Fibroblast of villous mesenchyme (primary cell): ENCODE results near the gene ADCK1. TPM values are rescaled to one million over a fixed set of nuclear protein-coding genes. Genes with fewer than 3 reads are reported as not detected.
"Not testable (repeated sequence)": the region's sequence is repeated elsewhere in the genome, so short reads cannot be mapped to it uniquely, and the experiment has no call there.

Experiments used
- DNase-seq: peaks from one replicate; pipeline ENCODE4 v3.0.0-alpha.2; 2010; ENCODE audit warnings: low read depth
- H3K4me3 ChIP-seq: 2 replicates; pipeline ENCODE4 v1.5.1; 2011; ENCODE audit warnings: low read depth, mild to moderate bottlenecking, low read length
- total RNA-seq: library from RNA; depleted of rRNA; stranded (reverse); fragments of >200 nt; gene quantifications from 2 replicates; pipeline ENCODE4 v1.2.3, GENCODE V29; 2012
- TF ChIP-seq, protein P1 (sequence below): IDR thresholded peaks from 2 replicates; pipeline ENCODE4 v1.5.1; 2012; ENCODE audit warnings: low read depth, mild to moderate bottlenecking, low read length; ENCODE audit not compliant: insufficient read depth

Gene ADCK1
- total RNA-seq, 1 donor: 6.5 TPM

DNA sequence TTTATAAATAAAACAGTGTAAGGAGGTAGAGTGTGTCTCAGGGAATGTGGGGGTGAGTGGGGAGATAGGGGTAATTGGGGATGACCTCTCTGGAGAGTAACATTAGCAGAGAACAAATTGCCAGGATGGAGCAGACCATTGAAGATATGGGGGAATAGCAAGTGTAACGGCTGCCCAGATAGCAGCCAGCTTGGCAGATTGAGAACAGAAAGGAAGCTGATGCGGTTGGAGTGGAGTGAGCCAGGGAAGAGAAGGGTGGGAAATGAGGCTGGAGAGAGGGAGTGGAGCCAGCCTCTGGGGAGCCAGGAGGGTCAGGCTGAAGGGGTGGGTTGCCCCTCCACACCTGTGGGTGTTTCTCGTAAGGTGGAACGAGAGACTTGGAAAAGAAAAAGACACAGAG lies 5.6 kb upstream of the ADCK1 start:
- no peak for DNase-seq
- H3K4me3 ChIP-seq: no peak overlapping the region
- TF ChIP-seq, protein P1, sequence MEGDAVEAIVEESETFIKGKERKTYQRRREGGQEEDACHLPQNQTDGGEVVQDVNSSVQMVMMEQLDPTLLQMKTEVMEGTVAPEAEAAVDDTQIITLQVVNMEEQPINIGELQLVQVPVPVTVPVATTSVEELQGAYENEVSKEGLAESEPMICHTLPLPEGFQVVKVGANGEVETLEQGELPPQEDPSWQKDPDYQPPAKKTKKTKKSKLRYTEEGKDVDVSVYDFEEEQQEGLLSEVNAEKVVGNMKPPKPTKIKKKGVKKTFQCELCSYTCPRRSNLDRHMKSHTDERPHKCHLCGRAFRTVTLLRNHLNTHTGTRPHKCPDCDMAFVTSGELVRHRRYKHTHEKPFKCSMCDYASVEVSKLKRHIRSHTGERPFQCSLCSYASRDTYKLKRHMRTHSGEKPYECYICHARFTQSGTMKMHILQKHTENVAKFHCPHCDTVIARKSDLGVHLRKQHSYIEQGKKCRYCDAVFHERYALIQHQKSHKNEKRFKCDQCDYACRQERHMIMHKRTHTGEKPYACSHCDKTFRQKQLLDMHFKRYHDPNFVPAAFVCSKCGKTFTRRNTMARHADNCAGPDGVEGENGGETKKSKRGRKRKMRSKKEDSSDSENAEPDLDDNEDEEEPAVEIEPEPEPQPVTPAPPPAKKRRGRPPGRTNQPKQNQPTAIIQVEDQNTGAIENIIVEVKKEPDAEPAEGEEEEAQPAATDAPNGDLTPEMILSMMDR: no peak

DNA sequence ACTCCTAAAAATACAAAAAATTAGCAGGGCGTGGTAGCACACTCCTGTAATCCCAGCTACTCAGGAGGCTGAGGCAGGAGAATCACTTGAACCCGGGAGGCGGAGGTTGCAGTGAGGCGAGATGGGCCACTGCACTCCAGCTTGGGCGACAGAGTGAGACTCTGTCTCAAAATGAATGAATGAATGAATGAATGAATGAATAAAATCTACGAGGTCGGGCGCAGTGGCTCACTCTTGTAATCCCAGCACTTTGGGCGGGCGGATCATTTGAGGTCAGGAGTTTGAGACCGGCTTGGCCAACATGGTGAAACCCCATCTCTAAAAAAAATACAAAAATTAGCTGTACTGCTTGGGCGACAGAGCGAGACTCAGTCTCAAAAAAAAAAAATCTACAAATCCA lies 453 bp upstream of the ADCK1 start:
- H3K4me3 ChIP-seq: peak overlapping the region; percentile 71
- not testable (repeated sequence) for DNase-seq

DNA sequence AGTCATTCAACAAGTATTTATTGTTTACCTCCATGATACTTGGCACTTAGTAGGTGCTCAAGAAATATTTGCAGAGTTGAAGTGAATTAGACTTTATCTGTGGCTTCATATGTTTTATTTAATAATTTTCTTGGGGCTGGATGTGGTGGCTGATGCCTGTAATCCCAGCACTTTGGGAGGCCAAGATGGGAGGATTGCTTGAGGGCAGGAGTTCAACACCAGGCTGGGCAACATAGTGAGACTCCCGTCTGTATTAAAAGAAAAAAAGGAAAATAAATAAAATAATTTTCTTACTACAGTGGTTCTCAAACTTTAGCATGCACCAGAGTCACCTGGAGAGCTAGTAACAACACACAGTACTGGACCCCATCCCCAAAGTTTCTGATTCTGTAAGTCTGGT lies 905 bp downstream of the ADCK1 start:
- DNase-seq: no peak
- H3K4me3 ChIP-seq: peak overlapping the region; percentile 71
- TF ChIP-seq, protein P1: no peak

DNA sequence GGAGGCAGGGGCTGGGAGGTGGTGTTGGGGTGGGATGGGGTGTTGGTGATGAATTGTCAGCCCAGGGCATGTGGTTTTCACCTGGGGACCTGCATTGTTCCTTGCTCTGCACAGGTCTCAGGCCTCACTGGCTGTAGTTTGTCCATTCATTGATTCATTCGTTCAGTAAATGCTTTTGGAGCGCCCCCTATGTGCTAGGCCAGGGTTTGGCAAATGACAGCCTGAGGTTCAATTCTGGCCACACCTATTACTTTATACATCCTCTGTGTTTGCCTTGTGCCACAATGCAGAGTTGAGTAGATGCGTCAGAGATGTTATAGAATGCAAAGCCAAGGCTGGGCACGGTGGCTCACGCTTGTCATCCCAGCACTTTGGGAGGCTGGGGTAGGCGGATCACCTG lies 4.7 kb downstream of the ADCK1 start:
- TF ChIP-seq, protein P1: peak; percentile 49
- peak; percentile 12 for DNase-seq
- H3K4me3 ChIP-seq: no peak overlapping the region

DNA sequence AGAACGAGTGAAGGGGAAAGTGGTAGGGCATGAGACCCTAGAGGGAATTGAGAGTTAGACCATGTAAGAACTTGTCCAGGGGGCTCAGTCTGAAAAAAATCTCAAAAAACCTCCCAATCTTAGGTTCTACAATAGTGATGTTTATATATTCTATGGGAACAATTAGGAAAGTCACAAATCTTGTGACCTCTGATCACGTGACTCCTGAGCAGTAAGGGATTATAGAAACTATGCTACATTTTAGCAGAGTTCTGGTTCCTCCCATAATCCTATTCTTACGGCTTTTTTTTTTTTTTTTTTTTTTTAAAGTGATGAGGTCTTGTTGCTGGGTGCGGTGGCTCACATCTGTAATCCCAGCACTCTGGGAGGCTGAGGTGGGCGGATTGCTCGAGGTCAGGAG lies 5.8 kb downstream of the ADCK1 start:
- DNase-seq: no peak
- TF ChIP-seq, protein P1: no peak
- H3K4me3 ChIP-seq: no peak overlapping the region

DNA sequence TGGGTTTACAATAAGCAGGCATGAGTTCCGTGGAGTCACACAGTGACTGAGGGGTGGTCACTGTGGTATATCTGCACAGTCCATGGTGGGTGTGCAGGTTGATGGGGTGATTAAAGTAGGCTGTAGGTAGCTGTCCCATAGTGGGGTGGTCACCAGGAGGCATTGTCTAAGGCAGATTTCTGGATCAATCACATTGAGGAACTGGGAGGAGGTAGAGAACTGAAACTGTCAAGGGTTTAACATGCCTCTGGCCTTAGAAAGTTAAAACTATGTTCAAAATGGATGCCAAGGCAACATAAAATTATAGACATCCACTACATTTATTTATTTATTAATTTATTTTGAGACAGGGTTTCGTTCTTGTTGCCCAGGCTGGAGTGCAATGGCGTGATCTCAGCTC lies 8.3 kb downstream of the ADCK1 start:
- no peak overlapping the region for H3K4me3 ChIP-seq
- TF ChIP-seq, protein P1: no peak
- DNase-seq: no peak

DNA sequence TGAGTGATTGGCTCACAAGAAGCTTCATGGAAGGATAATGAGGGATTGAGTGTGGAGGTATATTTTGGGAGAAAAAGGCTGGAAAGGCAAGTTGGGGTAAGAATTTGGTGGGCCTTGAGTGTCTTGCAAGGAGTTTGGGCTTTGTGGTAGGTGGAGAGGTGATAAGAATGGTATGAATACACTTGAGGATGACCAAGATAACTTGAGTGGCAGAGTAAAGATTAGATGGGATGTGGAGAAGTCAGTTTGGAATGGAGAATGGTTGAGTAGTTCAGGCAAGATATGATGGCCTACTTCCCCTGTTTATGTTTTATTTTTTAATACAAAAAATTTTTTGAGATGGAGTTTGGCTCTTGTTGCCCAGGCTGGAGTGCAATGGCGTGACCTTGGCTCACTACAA lies 9.1 kb downstream of the ADCK1 start:
- DNase-seq: no peak
- no peak overlapping the region for H3K4me3 ChIP-seq
- TF ChIP-seq, protein P1: no peak
